ENCODE results near the gene PHETA1.
A peak's percentile ranks its signal among the peaks of the same experiment; 100 is the strongest.

The PHETA1 gene, protein sequence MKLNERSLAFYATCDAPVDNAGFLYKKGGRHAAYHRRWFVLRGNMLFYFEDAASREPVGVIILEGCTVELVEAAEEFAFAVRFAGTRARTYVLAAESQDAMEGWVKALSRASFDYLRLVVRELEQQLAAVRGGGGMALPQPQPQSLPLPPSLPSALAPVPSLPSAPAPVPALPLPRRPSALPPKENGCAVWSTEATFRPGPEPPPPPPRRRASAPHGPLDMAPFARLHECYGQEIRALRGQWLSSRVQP

DNA sequence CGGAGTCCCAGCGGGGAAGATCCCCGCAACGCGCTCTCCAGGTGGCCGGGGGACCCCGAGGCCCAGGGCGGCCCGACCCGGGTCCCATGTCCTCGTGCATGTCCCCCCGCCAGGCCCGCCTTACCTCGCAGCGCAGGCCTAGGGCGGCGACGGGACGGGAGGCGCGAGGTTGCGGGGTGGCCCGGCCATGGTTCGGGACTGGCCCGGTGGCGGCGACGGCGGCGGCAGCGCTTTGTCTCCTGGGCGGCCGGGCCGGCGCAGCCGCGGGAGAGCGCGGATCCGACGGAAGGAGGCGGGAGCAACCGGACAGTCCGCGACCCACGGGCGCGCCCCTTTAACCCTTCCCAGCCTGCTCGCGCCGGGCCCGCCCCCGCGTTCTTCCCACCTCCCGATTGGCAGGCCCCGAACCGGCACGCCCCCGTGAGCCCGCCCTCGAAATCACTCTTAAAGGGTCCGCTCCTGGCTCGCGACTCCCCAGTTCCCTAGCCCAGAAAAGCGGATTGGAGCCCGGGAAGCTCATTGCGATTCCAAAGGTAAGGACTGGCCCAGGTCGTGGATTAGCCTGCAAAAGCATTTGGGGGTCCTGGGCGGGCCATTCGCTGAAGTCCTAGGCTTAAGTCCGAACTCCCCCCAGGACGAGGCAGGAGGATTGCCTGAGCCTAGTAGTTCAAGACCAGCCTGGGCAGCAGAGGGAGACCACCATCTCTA is at the start of gene PHETA1:
Gene PHETA1, minus strand, starts transcription at position 308 of the 708 bp plus-strand sequence. CDS start 5,668 bp downstream, outside the sequence.
- Histone ChIP-seq H2AFZ (ENCODE audit: low read depth, low read length) (peak within 1 kb of the TSS; percentile 99), H3K27ac (ENCODE audit: low read length) (peak within 1 kb of the TSS; percentile 28; the same call in 1 of the 2 replicates), H3K36me3 (ENCODE audit: insufficient read depth, low read length) (no peaks in the 10 kb centered on the region), H3K4me2 (ENCODE audit: insufficient read depth, low read length) (peak within 1 kb of the TSS; percentile 100), H3K79me2 (ENCODE audit: insufficient read depth, low read length) (no peaks in the 10 kb centered on the region; the same call in 1 of the 2 replicates), H3K9me3 (ENCODE audit: insufficient read depth, low read length, severe bottlenecking) (no peaks in the 10 kb centered on the region), H3K9ac (ENCODE audit: low read depth, low read length) (peak within 1 kb of the TSS; percentile 68), H3K4me1 (ENCODE audit: insufficient read depth, low read length) (peaks cover 28% of the 10 kb centered on the region), H3K27me3 (ENCODE audit: insufficient read depth, low read length, poor library complexity) (no peaks in the 10 kb centered on the region), H4K20me1 (ENCODE audit: insufficient read depth, low read length) (no peaks in the 10 kb centered on the region), H3K4me3 (ENCODE audit: low read depth in 1 of 2, low read length in 2 of 2) (peak within 1 kb of the TSS; percentile 66 to 92)
- DNase-seq: peak; percentile 86
- ATAC-seq (ENCODE audit: insufficient read depth, low read depth): peak; percentile 99
- TF ChIP-seq CTCF (IDR thresholded peaks at IDR 0.05; ENCODE audit: borderline replicate concordance, extremely low read depth, low read length, poor library complexity, severe bottlenecking): no peak

DNA sequence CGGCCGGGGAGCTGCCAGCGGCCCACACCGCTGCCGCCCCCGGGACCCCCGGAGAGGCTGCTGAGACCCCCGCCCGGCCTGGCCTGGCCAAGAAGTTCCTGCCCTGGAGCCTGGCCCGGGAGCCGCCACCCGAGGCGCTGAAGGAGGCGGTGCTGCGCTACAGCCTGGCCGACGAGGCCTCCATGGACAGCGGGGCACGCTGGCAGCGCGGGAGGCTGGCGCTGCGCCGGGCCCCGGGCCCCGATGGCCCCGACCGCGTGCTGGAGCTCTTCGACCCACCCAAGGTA is 49.6 kb upstream of the PHETA1 start:
- ATAC-seq (ENCODE audit: insufficient read depth, low read depth) (no peak), DNase-seq (no peak)
- no peaks in the 10 kb centered on the region for H3K27me3 ChIP-seq (ENCODE audit: insufficient read depth, low read length, poor library complexity)
- H2AFZ ChIP-seq (ENCODE audit: low read depth, low read length): no peak overlapping the region
- H3K79me2 ChIP-seq (ENCODE audit: insufficient read depth, low read length): peaks cover 48% of the 10 kb centered on the region
- no peak overlapping the region for H3K27ac ChIP-seq (ENCODE audit: low read length)
- H3K4me1 ChIP-seq (ENCODE audit: insufficient read depth, low read length): no peaks in the 10 kb centered on the region
- H3K4me3 ChIP-seq (ENCODE audit: low read depth in 1 of 2, low read length in 2 of 2): no peak overlapping the region
- H3K4me2 ChIP-seq (ENCODE audit: insufficient read depth, low read length): no peak overlapping the region
- no peak for TF ChIP-seq EZH2 (IDR thresholded peaks at IDR 0.05; ENCODE audit: borderline replicate concordance, low read depth, low read length, severe bottlenecking)
- TF ChIP-seq CTCF (IDR thresholded peaks at IDR 0.05; ENCODE audit: borderline replicate concordance, extremely low read depth, low read length, poor library complexity, severe bottlenecking): no peak
- H3K9me3 ChIP-seq (ENCODE audit: insufficient read depth, low read length, severe bottlenecking): no peaks in the 10 kb centered on the region
- H3K36me3 ChIP-seq (ENCODE audit: insufficient read depth, low read length): peaks cover 39% of the 10 kb centered on the region
- H4K20me1 ChIP-seq (ENCODE audit: insufficient read depth, low read length): peaks cover 23% of the 10 kb centered on the region
- no peak overlapping the region for H3K9ac ChIP-seq (ENCODE audit: low read depth, low read length)

GRCh38 chr12:111417784-111418593 is 49.1 kb upstream of the PHETA1 start:
- Histone ChIP-seq H3K4me3 (ENCODE audit: low read depth in 1 of 2, low read length in 2 of 2) (no peak overlapping the region), H3K36me3 (ENCODE audit: insufficient read depth, low read length) (peaks cover 39% of the 10 kb centered on the region), H2AFZ (ENCODE audit: low read depth, low read length) (no peak overlapping the region), H3K27ac (ENCODE audit: low read length) (no peak overlapping the region), H3K9ac (ENCODE audit: low read depth, low read length) (no peak overlapping the region), H3K79me2 (ENCODE audit: insufficient read depth, low read length) (peaks cover 53% of the 10 kb centered on the region), H4K20me1 (ENCODE audit: insufficient read depth, low read length) (peaks cover 25% of the 10 kb centered on the region), H3K4me2 (ENCODE audit: insufficient read depth, low read length) (no peak overlapping the region), H3K27me3 (ENCODE audit: insufficient read depth, low read length, poor library complexity) (no peaks in the 10 kb centered on the region), H3K9me3 (ENCODE audit: insufficient read depth, low read length, severe bottlenecking) (no peaks in the 10 kb centered on the region), H3K4me1 (ENCODE audit: insufficient read depth, low read length) (no peaks in the 10 kb centered on the region)
- ATAC-seq (ENCODE audit: insufficient read depth, low read depth) (no peak), DNase-seq (no peak)
- TF ChIP-seq EZH2 (IDR thresholded peaks at IDR 0.05; ENCODE audit: borderline replicate concordance, low read depth, low read length, severe bottlenecking) (no peak), CTCF (IDR thresholded peaks at IDR 0.05; ENCODE audit: borderline replicate concordance, extremely low read depth, low read length, poor library complexity, severe bottlenecking) (no peak)

All from DND-41 (cell line).